D721Med (cell line): ENCODE measurements around the gene POMGNT1.

Source experiments
- DNase-seq: peaks from one replicate; pipeline ENCODE4 v3.0.0; 2011; ENCODE audit warnings: low spot score; ENCODE audit not compliant: insufficient read length
- FAIRE-seq: peaks from 2 replicates; lab custom pipeline; 2011; peaks lifted over from hg19 to GRCh38; lab: Jason Lieb, UNC
- TF ChIP-seq, protein P1 (sequence below): IDR thresholded peaks from 2 replicates; pipeline ENCODE4 v1.5.1; 2012; ENCODE audit warnings: mild to moderate bottlenecking, control low read depth; ENCODE audit not compliant: insufficient read depth; ENCODE audit errors: missing control alignments

Gene POMGNT1

GRCh38 chr1:46171871-46172270, 26.4 kb downstream of the POMGNT1 start:
- DNase-seq (peak; percentile 10), FAIRE-seq (no peak)
- TF ChIP-seq, protein P1, sequence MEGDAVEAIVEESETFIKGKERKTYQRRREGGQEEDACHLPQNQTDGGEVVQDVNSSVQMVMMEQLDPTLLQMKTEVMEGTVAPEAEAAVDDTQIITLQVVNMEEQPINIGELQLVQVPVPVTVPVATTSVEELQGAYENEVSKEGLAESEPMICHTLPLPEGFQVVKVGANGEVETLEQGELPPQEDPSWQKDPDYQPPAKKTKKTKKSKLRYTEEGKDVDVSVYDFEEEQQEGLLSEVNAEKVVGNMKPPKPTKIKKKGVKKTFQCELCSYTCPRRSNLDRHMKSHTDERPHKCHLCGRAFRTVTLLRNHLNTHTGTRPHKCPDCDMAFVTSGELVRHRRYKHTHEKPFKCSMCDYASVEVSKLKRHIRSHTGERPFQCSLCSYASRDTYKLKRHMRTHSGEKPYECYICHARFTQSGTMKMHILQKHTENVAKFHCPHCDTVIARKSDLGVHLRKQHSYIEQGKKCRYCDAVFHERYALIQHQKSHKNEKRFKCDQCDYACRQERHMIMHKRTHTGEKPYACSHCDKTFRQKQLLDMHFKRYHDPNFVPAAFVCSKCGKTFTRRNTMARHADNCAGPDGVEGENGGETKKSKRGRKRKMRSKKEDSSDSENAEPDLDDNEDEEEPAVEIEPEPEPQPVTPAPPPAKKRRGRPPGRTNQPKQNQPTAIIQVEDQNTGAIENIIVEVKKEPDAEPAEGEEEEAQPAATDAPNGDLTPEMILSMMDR = no peak

DNA sequence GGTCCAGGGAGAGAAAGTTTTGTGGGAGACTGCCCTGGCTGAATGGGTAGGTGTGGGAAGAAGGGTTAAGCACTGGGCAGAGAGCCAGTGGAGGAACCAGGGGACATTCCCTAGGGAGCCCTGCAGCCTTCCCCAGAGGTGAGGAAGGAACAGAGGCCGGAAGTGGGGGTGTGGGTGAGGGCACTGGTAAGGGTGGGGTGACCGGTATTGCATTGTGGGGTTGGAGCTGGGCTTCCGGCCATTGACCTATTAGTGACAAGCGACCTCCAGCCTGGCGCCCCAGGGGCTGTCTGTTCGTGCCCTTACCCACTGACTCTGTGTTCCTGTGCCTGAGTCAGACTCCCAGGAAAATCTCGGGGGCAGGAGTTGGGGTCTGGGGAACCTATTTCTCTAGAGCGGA, 26.9 kb downstream of the POMGNT1 start:
- no peak for FAIRE-seq
- TF ChIP-seq, protein P1 = no peak
- no peak for DNase-seq

- no peak for FAIRE-seq
Observed at GRCh38 chr1:46169811-46170454, 28.3 kb downstream of the POMGNT1 start.

DNA sequence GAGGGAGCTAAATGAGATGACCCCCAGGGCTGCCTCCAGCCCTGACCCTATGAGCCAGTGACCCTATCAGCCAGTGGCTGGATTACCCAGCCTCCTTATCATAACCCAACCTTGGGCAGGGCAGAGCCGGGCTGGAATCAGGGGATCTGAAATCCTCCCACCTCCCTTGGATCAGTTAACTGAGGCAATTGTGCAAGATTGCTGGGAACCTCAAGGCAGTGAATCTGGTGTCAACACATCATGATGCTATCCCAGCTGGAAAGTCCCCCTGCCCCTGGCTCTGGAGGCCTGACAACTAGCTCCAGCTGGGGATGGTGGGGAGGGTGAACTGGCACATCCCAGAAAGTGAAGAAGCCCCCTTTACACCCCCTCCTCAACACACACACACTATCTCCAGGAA, 29.8 kb downstream of the POMGNT1 start:
- TF ChIP-seq, protein P1 = no peak
- no peak for FAIRE-seq
- DNase-seq = no peak

More at GRCh38 chr1:46169811-46170454, 28.3 kb downstream of the POMGNT1 start:
- DNase-seq = no peak
- TF ChIP-seq, protein P1 = no peak

DNA sequence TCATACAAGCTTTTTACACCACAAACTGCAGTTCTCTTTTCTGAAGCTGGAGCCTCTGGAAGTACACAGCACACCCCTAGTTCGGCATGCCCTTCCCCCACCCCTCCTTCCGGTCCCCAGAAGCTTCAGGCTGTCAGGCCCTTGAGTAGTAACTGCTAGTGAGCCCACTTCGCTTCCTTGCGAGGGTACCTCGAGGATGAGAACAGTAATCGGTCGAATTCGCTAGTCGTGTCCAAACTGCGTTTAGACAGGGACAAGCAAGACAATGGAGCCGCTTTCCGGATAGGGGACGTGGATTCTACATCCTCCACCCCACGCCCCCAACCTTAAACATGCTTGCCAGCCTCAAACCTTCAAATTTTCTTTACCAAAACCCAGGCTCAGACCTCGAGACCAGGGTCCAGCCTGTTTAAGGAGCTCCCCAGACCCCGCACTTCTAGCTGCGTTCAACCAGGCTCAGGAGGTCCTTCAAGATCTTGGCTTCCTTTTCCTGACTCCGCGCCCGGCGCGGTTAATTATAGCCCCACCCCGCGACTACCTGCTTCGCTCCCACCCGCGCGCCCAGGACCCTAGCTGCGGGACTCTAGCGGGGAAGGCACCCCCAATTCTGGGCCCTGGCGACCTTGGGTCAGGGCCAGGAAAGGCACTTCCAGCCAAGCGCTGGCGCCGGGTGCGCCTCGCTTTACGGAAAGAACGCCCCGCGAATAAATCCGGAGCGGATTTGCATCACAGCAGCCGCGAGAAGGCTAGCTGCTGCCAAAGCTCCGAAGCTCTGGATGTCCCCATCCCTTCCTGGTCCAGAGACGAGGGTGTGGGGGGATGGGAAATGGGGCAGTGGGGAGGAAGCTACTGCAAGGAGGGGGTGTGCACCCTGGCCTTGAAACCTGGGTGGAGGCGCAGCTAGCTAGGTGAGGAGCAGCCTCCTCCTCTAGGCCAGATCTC, 31.4 kb downstream of the POMGNT1 start:
- DNase-seq = no peak
- TF ChIP-seq, protein P1 = no peak
- no peak for FAIRE-seq

DNA sequence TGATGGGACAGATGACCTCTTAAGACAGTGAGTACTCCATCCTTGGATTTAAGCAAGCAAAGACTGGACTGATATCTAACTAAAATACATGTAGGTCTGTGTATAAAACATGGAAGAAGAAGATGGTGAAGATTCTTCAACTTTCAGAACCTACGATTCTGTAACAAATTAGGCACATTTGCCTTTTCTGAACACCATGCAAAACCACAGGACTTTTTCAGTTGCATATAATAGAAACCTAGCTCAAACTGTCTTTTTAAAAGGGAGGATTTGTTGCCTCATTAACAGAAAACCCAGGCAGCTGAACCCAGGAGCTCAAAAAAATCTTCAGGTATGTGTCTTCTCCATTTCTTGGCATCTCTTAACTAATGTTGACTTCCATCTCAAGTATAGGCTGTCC, 38.0 kb downstream of the POMGNT1 start:
- TF ChIP-seq, protein P1 = no peak
- no peak for FAIRE-seq
- DNase-seq = no peak
